CD14-positive monocyte (primary cell): ENCODE data around the gene IBA57. TPM values are rescaled to one million over a fixed set of nuclear protein-coding genes. Genes with fewer than 3 reads are reported as not detected.

ENCODE experiments used
- DNase-seq, 3 donors: peaks; one replicate each; pipeline ENCODE4 v3.0.0-alpha.2; 2011 to 2022
- H2AFZ ChIP-seq: 2 replicates; pipeline ENCODE4 v1.6.0; 2012; ENCODE audit warnings: mild to moderate bottlenecking, low read depth, low read length, inconsistent platforms; ENCODE audit not compliant: insufficient read depth, poor library complexity, severe bottlenecking
- H3K27ac ChIP-seq, 2 donors: 1 replicate in 1 of 2; 2 replicates in 1 of 2; pipeline ENCODE4 v1.5.1; 2012 to 2013; ENCODE audit warnings: low read length in 2 of 2, control low read depth in 1 of 2, inconsistent platforms in 1 of 2, low read depth in 1 of 2, mild to moderate bottlenecking in 1 of 2
- H3K27me3 ChIP-seq, 2 donors: one replicate each; pipeline versions ENCODE4 v1.6.0 to v1.6.1; 2011 to 2013; ENCODE audit warnings: low read length in 2 of 2; ENCODE audit not compliant: control insufficient read depth in 2 of 2, insufficient read depth in 2 of 2
- H3K36me3 ChIP-seq, 2 donors: replicated peaks in 1 of 2; 1 replicate in 1 of 2; 2 replicates in 1 of 2; pipeline versions ENCODE4 v1.5.1 to v1.6.1; 2012 to 2013; ENCODE audit warnings: low read length in 2 of 2, control low read depth in 1 of 2, inconsistent platforms in 1 of 2, mild to moderate bottlenecking in 1 of 2; ENCODE audit not compliant: insufficient read depth in 2 of 2, control insufficient read depth in 1 of 2
- H3K4me1 ChIP-seq, 2 donors: 1 replicate in 1 of 2; 2 replicates in 1 of 2; pipeline versions ENCODE4 v1.5.1 to v1.6.1; 2012 to 2013; ENCODE audit warnings: low read length in 2 of 2, control low read depth in 1 of 2, inconsistent platforms in 1 of 2, mild to moderate bottlenecking in 1 of 2, moderate library complexity in 1 of 2; ENCODE audit not compliant: insufficient read depth in 2 of 2, control insufficient read depth in 1 of 2
- H3K4me2 ChIP-seq: replicated peaks from 2 replicates; pipeline ENCODE3; 2012; ENCODE audit warnings: low read length, moderate library complexity, mild to moderate bottlenecking; ENCODE audit not compliant: poor library complexity, severe bottlenecking; ENCODE audit errors: extremely low read depth
- H3K4me3 ChIP-seq, 3 experiments: fragments of 200-600 bp in 1 of 3; sonication (generic) in 1 of 3; replicated peaks in 1 of 3; 1 replicate in 2 of 3; 2 replicates in 1 of 3; pipeline ENCODE4 v1.5.1; 2011 to 2013; ENCODE audit warnings: low read length in 3 of 3, mild to moderate bottlenecking in 3 of 3, control low read depth in 2 of 3, low read depth in 2 of 3, inconsistent platforms in 1 of 3, moderate library complexity in 1 of 3
- H3K79me2 ChIP-seq: 2 replicates; pipeline ENCODE4 v1.6.0; 2012; ENCODE audit warnings: mild to moderate bottlenecking, control low read depth, inconsistent platforms, low read length, moderate library complexity; ENCODE audit not compliant: insufficient read depth
- H3K9ac ChIP-seq: 2 replicates; pipeline ENCODE4 v1.6.0; 2017; ENCODE audit warnings: low read length, mild to moderate bottlenecking; ENCODE audit not compliant: insufficient read depth, poor library complexity, severe bottlenecking
- H3K9me3 ChIP-seq, 2 donors: replicated peaks in 1 of 2; 1 replicate in 1 of 2; 2 replicates in 1 of 2; pipeline versions ENCODE4 v1.5.1 to v1.6.1; 2012 to 2013; ENCODE audit warnings: low read length in 2 of 2, control low read depth in 1 of 2; ENCODE audit not compliant: control insufficient read depth in 1 of 2, insufficient read depth in 1 of 2
- H4K20me1 ChIP-seq: 2 replicates; pipeline ENCODE4 v1.6.0; 2012; ENCODE audit warnings: mild to moderate bottlenecking, low read length, control low read depth, moderate library complexity; ENCODE audit not compliant: insufficient read depth
- H3K27ac Mint-ChIP-seq, 7 donors: one replicate each; pipeline ENCODE4 v1.8.0; 2020; ENCODE audit warnings: mild to moderate bottlenecking in 7 of 7, mixed read lengths in 7 of 7, moderate library complexity in 6 of 7, inconsistent platforms in 2 of 7
- H3K27me3 Mint-ChIP-seq, 3 donors: one replicate each; pipeline ENCODE4 v1.8.0; 2021 to 2022; ENCODE audit warnings: low read depth in 3 of 3, mild to moderate bottlenecking in 3 of 3, mixed read lengths in 3 of 3, moderate library complexity in 3 of 3, inconsistent platforms in 1 of 3
- H3K36me3 Mint-ChIP-seq, 2 donors: one replicate each; pipeline ENCODE4 v1.8.0; 2020; ENCODE audit warnings: mixed read lengths in 2 of 2, inconsistent platforms in 1 of 2, mild to moderate bottlenecking in 1 of 2
- H3K4me1 Mint-ChIP-seq: one replicate; pipeline ENCODE4 v1.8.0; 2020; ENCODE audit warnings: mild to moderate bottlenecking, mixed read lengths
- H3K4me3 Mint-ChIP-seq, 2 donors: one replicate each; pipeline ENCODE4 v1.8.0; 2020; ENCODE audit warnings: mild to moderate bottlenecking in 2 of 2, mixed read lengths in 2 of 2, moderate library complexity in 1 of 2
- H3K9me3 Mint-ChIP-seq, 7 donors: one replicate each; pipeline ENCODE4 v1.8.0; 2020 to 2022; ENCODE audit warnings: mixed read lengths in 7 of 7, mild to moderate bottlenecking in 6 of 7, moderate library complexity in 6 of 7, inconsistent platforms in 2 of 7
- CTCF ChIP-seq: fragments of 200-600 bp; IDR thresholded peaks from one replicate; pipeline ENCODE4 v1.8.0; 2022; ENCODE audit warnings: antibody characterized with exemption, mild to moderate bottlenecking
- whole genome bisulfite sequencing: methylation state at CpG from one replicate; pipeline ENCODE4 v1.1.5; 2013; ENCODE audit warnings: missing lambda C conversion rate; ENCODE audit not compliant: insufficient coverage; 5-methylcytosine and 5-hydroxymethylcytosine counted together
- intact Hi-C, 2 donors: fragments of 100-400 bp; cut with micrococcal nuclease; formaldehyde crosslinking; loops; one replicate each; pipeline versions ENCODE4 v1.15.0 to v1.15.1; 2023
- polyA plus RNA-seq, 3 donors: library from polyadenylated mRNA; depleted of rRNA in 1 of 3; unstranded in 2 of 3; stranded (reverse) in 1 of 3; fragments of 300-500 nt in 2 of 3; fragments of >200 nt in 1 of 3; fragmentation: Illumina TruSeq in 2 of 3; gene quantifications; 1 replicate in 2 of 3; 2 replicates in 1 of 3; pipeline ENCODE4 v1.2.3, GENCODE V29; 2012 to 2021

Gene IBA57
- polyA plus RNA-seq, 3 donors: 1.6 to 2.1 (median 1.7) TPM

DNA sequence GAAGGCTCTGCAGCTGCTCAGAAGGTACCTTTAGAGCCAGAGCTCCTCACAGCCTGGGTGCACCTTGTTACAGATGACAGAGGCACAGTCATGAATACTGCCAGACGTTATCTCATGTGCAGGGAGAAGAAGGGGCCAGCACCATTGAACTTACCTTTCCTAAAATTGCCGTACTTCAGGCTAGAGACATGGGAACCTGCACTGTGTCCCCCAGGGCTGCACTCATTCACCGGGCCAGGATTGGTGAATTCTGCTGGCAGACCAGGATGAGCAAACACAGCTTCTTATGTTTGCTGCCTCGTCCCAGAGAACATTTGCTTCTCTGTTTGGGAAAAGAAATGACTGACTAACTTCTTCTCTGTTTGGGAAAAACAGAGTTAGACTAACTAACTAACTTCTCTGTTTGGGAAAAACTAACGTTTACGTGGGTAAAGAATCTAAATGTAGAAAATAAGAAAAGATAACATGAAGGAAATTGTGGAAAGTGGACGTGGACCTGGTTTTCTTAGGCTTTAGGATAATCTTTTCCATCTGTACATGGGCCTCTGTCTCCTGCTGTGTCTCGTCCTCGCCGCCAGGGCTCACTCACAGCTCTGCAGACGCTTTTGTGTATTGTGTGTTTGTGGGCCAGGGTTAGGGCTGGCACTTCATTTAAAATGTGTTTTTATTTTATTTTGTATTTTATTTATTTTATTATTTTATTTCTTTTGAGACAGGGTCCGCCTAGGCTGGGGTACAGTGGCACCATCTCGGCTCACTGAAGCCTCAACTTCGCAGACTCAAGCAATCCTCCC, 52.1 kb downstream of the IBA57 start:
- Histone ChIP-seq H3K27ac (no peak overlapping the region), H3K9ac (no peak overlapping the region), H3K36me3 (no peaks in the 10 kb centered on the region), H3K4me3 (no peak overlapping the region), H3K4me2 (no peak overlapping the region), H3K79me2 (no peaks in the 10 kb centered on the region), H3K4me1 (peaks cover 4 to 13% of the 10 kb centered on the region in 2 donors), H3K9me3 (no peaks in the 10 kb centered on the region), H3K27me3 (peaks cover 0 to 6% of the 10 kb centered on the region in 2 donors), H4K20me1 (no peaks in the 10 kb centered on the region), H2AFZ (no peak overlapping the region)
- H3K36me3 Mint-ChIP-seq: no peaks in the 10 kb centered on the region
- H3K27ac Mint-ChIP-seq: no peak overlapping the region
- 95% methylated on average over 6 of the region's 14 CpGs for whole genome bisulfite sequencing
- no peak for TF ChIP-seq CTCF
- no peak for DNase-seq
- intact Hi-C loops: loop anchor here (10.0 kb wide), 2 partner anchors 83 to 187 kb away; partner anchors contain the start of gene TRIM11 (in 1 of the 2)
- peaks cover 6% of the 10 kb centered on the region for H3K4me1 Mint-ChIP-seq
- H3K4me3 Mint-ChIP-seq: no peak overlapping the region
- peaks cover 6 to 20% (median 17%) of the 10 kb centered on the region in 3 donors for H3K27me3 Mint-ChIP-seq
- peaks cover 0 to 4% (median 0%) of the 10 kb centered on the region in 7 donors for H3K9me3 Mint-ChIP-seq

DNA sequence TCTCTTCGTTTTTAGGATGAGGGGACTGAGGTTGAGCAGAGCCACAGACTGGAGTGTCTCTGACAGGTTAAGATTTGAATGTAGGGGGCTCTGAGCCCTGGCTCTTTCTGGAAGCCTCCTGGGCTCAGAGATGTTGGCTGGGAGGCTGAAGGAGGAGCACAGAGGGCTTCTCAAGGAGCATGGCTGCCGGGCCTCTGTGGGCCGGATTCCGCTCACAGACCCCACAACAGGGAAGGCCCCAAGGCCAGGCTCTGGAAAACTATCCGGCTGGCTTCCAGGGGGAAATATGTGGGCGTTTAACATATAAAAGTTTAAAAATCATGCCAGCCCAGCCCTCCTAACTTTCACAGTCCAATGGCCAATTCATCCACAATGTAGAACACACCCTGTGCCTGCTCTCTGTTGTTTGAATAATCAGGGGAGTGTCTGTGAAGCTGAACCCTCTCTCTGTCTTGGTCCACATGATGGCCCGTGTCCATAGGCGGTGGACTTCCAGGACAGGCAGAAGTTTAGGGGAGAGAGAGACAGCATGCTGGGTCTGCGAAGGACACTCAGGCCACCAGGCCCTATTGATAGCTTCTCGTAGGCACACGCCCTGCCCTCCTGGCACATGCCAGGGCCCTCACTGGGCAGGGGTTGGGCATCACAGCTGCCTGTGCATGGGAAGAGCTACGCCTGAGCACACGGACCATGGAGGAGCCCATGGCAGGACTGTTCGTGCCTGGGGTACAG, 53.1 kb downstream of the IBA57 start:
- H3K4me1 Mint-ChIP-seq: peaks cover 2% of the 10 kb centered on the region
- no peaks in the 10 kb centered on the region for H3K36me3 Mint-ChIP-seq
- Histone ChIP-seq H3K4me2 (no peak overlapping the region), H3K4me3 (no peak overlapping the region), H4K20me1 (no peaks in the 10 kb centered on the region), H3K4me1 (peaks cover 0 to 6% of the 10 kb centered on the region in 2 donors), H3K36me3 (no peaks in the 10 kb centered on the region), H3K27me3 (peaks cover 0 to 3% of the 10 kb centered on the region in 2 donors), H3K79me2 (no peaks in the 10 kb centered on the region), H3K9me3 (no peaks in the 10 kb centered on the region), H2AFZ (no peak overlapping the region), H3K27ac (no peak overlapping the region), H3K9ac (no peak overlapping the region)
- H3K9me3 Mint-ChIP-seq: peaks cover 0 to 5% (median 0%) of the 10 kb centered on the region in 7 donors
- DNase-seq: no peak
- no peak for TF ChIP-seq CTCF
- intact Hi-C loops: loop anchor here (10.0 kb wide), 2 partner anchors 84 to 186 kb away; partner anchors contain the start of gene TRIM11 (in 1 of the 2)
- no peak overlapping the region for H3K4me3 Mint-ChIP-seq
- WGBS: 91% methylated on average over 11 of the region's 14 CpGs
- H3K27me3 Mint-ChIP-seq: peaks cover 6 to 14% (median 14%) of the 10 kb centered on the region in 3 donors
- H3K27ac Mint-ChIP-seq: no peak overlapping the region
